Measurements from ENCODE around the gene SRSF7.
"Not testable (repeated sequence)": the region's sequence is repeated elsewhere in the genome, so short reads cannot be mapped to it uniquely, and the experiment has no call there.

Gene SRSF7

GRCh38 chr2:38754049-38754448 lies 2.9 kb upstream of the SRSF7 start:
- DNase-seq (ENCODE audit: low read depth) = no peak

GRCh38 chr2:38751596-38752410 lies 642 bp upstream of the SRSF7 start:
- no peak for DNase-seq (ENCODE audit: low read depth)

DNA sequence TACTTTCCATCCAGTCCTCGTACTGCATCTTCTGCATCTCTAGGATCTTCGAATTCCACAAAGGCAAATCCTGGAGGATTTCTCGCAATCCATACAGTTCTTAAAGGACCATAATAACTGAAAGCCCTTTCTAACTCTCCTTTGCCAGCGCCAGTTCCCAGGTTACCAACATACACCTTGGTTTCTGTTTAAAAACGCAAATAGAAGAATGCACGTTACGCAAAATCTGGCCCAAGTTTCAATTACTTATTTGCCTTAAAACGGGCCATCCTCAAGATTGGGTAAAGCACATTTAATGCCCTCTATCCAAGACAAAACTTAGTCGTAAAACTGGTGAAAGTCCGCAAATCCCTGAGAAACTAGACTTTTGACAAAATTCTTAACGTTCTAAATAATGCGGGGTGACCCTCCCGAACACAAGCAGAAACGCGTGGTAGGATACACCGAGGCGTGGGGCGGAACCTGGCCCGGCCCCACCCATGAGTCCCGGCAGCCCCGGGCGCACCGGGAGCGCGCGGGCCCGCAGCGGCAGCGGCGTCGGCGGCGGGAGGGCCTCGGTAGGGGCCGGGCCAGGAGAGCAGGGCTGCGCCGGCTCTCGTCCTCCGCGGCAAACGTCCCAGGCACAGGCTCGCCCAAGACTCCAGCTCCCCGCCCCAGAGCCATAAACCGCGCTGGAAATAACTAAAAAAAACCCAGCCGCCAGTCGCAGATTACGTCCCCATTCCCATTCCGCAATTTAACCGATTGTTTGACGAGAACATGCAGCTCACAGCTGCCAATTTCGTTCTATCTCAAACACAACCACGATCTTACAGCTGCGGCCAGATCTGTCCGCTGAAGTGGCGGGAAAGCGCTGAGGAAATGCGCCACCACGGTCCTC lies 910 bp downstream of the SRSF7 start:
- DNase-seq (ENCODE audit: low read depth) = peak; percentile 9

DNA sequence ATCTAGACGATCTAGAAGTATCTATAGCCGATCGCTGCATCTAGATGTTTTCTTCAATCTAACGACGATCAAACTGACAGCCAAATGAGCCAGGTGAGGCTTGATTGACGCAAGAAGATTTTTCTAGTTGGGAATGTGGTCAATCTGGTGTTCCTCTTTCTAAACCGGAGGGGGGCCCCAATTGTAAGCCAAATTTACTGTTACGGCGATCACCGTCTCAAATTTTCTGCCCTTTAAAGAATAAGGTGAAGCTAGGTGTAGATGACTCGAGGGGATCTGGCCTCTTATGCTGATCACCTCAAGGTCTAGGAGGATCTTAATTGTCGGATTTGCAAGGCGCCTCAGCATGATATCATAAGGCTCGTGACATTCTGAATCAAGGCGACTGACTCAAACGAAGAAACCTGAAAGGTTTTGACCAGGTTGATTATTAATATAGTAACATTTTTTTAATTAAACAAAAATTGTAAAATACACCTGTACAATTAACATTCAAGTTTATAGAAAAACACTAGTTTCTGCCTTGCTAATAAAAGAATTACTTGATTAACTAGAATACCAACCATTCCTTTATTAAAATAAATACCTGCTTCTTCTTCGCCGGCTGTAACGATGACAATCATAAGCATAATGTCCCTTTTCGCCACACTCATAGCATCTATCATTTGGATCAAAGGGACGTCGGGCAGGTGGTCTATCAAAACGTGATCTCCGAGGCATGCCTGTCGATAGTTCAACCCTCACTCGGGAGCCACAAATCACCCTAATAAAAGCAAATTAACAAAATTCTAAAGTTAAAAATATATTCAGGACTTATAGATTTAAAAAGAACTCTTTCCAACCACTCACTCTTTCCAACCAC lies 2.0 kb downstream of the SRSF7 start:
- DNase-seq (ENCODE audit: low read depth) = peak; percentile 17

GRCh38 chr2:38748391-38748790 lies 2.8 kb downstream of the SRSF7 start:
- peak; percentile 18 for DNase-seq (ENCODE audit: low read depth)

- DNase-seq (ENCODE audit: low read depth) = peak; percentile 12
Measured at GRCh38 chr2:38747819-38748218, 3.3 kb downstream of the SRSF7 start.

- peak; percentile 24 for DNase-seq (ENCODE audit: low read depth)
Measured at GRCh38 chr2:38747007-38747424, 4.1 kb downstream of the SRSF7 start.

DNA sequence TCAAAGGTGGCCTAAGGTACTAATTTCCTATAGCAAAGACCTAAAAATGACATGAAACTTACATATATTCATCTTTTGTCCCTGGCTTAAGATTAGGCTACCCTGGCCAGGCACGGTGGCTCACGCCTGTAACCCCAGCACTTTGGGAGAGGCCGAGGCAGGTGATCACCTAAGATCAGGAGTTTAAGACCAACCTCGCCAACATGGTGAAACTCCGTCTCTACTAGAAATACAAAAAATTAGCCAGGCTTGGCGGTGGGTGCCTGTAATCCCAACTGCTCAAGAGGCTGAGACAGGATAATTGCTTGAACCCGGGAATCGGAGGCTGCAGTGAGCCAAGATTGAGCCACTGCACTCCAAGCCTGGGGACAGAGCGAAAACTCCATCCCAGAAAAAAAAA lies 5.9 kb downstream of the SRSF7 start:
- DNase-seq (ENCODE audit: low read depth) = peak; percentile 29

GRCh38 chr2:38744399-38744780 lies 6.8 kb downstream of the SRSF7 start:
- peak; percentile 9 for DNase-seq (ENCODE audit: low read depth)

- peak; percentile 12 for DNase-seq (ENCODE audit: low read depth)
Measured at GRCh38 chr2:38743672-38744398, 7.3 kb downstream of the SRSF7 start.

GRCh38 chr2:38742797-38743559 lies 8.2 kb downstream of the SRSF7 start:
- DNase-seq (ENCODE audit: low read depth) = peak; percentile 21

GRCh38 chr2:38740851-38741731 lies 10.1 kb downstream of the SRSF7 start:
- peak; percentile 22 for DNase-seq (ENCODE audit: low read depth)

- no peak for DNase-seq (ENCODE audit: low read depth)
Measured at GRCh38 chr2:38739524-38739923, 11.6 kb downstream of the SRSF7 start.

- DNase-seq (ENCODE audit: low read depth) = no peak
Measured at GRCh38 chr2:38737925-38738324, 13.2 kb downstream of the SRSF7 start.

- DNase-seq (ENCODE audit: low read depth) = not testable (repeated sequence)
Measured at GRCh38 chr2:38737000-38737698, 14.0 kb downstream of the SRSF7 start.

- DNase-seq (ENCODE audit: low read depth) = no peak
Measured at GRCh38 chr2:38735999-38736320, 15.2 kb downstream of the SRSF7 start.

DNA sequence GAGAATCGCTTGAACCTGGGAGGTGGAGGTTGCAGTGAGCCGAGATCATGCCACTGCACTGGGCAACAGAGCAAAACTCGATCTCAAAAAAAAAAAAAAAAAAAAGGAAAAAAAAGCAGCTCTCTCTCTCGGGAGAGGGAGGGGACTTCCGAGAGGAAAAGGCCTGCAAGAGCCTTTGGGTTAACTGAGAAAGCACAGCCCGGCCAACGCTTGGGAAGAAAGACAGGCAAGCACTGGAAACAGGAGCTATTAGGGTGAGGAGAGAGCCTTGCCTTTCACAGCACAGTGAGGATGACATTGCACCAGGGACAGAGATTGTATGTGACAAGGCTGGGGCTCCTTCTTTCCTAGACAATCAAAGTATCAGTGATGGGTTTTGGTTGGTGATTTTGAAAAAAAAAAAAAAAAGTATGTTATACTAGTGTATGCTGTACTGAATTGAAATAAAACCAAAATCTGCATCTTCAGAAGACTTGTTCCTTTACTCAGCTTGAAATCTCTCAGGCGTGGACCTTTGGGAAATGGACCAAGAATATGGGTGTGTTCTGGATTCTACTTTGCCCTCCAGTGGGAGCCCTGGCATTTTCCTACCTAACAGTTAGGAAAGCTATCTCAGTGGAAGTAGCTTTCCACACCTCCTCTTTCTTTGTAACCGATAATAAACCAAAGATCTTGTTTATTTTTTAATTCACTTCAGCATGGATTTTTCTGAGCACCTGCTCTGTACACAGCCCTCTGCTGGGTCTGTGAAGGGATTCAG lies 16.7 kb downstream of the SRSF7 start:
- no peak for DNase-seq (ENCODE audit: low read depth)

- no peak for DNase-seq (ENCODE audit: low read depth)
Measured at GRCh38 chr2:38733300-38733971, 17.7 kb downstream of the SRSF7 start.

Measured in CMK (cell line).